GM19351 (cell line): ENCODE measurements around the gene POMP.
A peak's percentile ranks its signal among the peaks of the same experiment; 100 is the strongest.

ENCODE experiments used
- ATAC-seq: cut with Tn5 transposase; IDR thresholded peaks from one replicate; pipeline ENCODE4 v1.9.1; 2021; ENCODE audit warnings: mild to moderate bottlenecking, moderate library complexity; ENCODE audit not compliant: unreplicated experiment

The POMP gene, protein sequence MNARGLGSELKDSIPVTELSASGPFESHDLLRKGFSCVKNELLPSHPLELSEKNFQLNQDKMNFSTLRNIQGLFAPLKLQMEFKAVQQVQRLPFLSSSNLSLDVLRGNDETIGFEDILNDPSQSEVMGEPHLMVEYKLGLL

GRCh38 chr13:28658796-28659620 lies at the start of gene POMP:
Gene POMP, plus strand, starts transcription at chr13:28659130. Its CDS starts 55 bp downstream, at chr13:28659185.
- ATAC-seq: peak; percentile 88

GRCh38 chr13:28609381-28609780 lies 49.5 kb upstream of the POMP start:
- ATAC-seq: no peak

DNA sequence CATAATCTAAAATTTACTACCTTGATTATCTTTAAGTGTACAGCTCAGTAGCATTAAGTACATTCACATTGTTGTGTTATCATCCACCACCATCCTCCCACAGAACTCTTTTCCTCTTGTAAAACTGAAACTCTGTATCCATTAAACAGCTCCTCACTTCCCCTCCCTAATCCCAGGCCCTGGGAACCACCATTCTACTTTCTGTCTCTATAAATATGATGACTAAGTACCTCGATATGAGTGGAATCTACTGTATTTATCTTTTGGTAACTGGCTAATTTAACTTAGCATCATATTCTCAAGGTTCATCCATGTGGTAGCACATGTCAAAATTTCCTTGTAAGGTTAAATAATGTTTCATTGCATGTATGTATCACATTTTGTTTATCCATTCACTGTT lies 49.0 kb upstream of the POMP start:
- ATAC-seq: no peak

- ATAC-seq: no peak
Observed at GRCh38 chr13:28610996-28611395, 47.9 kb upstream of the POMP start.

DNA sequence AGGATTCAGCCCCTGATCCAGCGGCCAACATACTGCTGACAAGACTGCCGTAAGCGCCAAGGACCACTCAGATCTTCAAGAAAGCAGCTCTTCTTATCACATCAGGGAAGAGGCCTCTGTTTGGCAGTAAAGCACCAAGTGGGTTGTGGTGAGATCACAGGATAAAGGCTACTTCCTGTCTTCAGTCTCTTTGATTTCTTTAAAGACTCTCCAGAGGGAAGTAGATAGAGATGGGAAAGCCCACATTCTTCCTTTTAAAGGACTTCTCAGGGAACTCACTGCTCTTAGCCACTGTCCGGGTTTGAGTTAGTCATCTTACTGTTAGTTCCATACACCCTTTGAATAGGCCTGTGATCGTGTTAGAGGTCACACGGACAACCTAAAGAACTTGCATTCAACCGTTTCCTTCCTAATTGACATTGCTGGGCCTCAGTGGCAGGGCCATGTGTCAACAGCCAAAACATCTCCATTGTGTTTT lies 47.2 kb upstream of the POMP start:
- no peak for ATAC-seq

- no peak for ATAC-seq
Observed at GRCh38 chr13:28613562-28613961, 45.4 kb upstream of the POMP start.

DNA sequence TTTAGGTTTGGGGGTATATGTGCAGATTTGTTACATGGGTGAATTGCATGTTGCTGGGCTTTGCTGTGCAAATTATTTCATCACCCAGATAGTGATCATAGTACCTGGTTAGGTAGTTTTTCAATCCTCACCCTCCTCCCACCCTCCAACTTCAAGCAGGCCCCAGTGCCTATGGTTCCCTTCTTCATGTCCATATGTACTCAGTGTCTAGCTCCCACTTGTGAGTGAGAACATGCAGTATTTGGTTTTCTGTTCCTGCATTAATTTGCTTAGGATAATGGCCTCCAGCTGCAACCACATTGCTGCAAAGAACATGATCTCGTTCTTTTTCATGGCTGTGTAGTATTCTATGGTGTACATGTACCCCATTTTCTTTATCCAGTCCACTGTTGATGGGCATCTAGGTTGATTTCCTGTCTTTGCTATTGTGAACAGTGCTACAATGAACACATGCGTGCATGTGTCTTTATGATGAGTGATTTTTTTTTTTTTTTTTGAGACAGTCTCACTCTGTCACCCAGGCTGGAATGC lies 42.9 kb upstream of the POMP start:
- ATAC-seq: no peak

DNA sequence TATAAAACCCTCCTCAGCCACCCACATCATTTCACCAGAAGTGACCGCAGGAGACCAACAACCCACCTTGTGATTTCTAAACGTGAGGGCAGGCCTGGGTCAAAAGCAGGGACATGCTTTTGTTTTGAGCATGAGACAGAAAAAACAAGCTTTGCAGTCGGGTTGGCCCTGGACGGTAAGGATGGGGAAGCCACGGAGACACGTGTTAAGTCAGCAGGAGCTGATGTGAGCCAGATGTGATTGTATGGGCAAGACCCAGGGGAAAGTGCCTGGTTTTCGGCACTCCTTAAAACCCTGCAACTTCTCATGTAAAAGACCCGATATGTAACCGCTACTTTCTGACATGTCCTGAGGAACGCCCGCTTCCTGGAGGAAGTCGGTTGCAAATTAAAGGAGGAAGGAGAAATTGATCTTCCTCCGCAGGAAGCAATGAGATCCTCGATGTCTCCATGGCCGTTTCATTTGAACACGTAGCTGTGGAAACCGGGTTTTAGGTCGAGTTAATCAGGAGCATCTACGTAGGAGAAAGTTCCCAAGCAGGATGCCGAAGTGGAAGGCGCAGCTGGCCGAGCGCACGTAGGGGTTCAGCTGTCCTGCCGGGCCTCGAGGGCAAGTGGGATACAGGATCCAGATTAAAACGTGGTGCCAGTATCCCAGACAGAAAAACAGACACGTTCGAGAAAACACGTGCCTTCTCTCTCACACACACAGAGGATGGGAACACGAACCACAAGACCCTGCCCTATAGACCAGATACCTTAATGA lies 40.5 kb upstream of the POMP start:
- ATAC-seq: no peak

DNA sequence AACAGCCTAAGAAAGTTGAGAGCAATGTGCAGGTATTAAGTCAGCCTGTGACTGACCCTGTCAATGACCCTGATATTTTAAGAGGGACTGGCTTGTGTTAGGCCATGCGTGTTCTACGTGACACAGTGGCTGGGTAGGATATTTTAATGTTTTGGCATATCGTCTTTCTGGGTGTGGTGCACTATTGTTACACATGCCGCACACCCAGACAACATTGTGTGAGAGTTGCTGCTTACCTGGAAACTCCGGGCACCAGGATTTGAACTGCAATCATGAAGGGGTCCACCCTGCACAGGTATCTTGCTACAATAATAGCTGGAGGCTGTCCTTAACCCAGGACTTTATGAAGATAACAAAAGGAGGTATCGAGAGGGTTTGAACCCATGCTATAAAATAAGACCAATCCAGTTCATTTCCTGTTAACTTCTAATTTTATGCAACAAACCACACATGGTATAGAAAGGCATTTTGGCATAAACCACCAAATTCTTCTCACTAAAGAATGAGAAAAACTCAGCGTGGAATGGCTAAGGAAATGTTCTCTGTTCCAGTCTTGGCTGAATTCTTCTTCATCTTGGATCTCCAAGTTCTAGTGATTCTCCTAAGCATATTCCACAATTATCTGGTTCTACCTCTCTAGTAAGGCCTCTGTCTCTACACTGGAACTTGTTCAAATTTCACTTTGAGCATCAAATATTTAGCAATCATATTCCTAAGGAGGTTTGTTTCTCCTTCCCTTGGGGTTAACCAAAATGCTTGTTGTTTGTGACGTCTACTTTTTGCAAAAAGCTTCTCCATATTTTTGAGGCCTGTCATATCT lies 38.7 kb upstream of the POMP start:
- ATAC-seq: no peak

- no peak for ATAC-seq
Observed at GRCh38 chr13:28621449-28621848, 37.5 kb upstream of the POMP start.

- no peak for ATAC-seq
Observed at GRCh38 chr13:28622286-28622685, 36.6 kb upstream of the POMP start.

- ATAC-seq: no peak
Observed at GRCh38 chr13:28623782-28624706, 34.9 kb upstream of the POMP start.

DNA sequence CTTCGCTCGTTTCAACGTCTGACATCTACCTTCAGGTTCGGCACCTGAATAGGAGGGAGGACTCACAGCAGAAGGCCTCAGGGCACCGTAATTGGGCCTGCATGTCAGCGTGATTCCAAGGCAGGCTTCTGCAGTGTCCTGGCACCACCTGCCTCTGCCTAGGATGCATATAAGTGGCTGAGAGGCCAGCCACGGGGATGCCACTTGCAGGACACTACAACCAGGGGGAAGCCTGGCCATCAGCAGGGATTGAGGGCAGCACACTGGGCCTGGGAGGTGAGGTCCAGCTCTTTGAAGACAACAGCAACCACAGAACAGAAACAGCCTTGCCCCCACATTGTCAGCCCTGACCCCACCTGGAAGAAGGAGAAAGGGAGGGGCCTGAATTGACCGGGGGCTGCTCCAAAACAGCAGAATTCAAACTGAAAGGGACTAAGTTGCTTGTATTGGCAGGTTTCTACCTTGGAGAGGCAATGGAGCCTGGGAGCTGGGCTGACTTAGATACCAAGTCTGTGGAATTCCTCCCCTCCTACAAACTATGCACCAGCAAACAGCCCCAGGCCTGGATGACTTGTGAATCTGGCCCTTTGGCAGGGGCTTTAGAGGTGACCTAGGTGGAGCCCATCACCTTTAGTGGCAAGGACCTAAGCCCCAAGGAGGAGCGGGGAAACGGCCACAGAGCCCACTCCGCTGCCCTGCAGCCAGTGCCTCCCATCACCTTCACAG lies 34.1 kb upstream of the POMP start:
- no peak for ATAC-seq

DNA sequence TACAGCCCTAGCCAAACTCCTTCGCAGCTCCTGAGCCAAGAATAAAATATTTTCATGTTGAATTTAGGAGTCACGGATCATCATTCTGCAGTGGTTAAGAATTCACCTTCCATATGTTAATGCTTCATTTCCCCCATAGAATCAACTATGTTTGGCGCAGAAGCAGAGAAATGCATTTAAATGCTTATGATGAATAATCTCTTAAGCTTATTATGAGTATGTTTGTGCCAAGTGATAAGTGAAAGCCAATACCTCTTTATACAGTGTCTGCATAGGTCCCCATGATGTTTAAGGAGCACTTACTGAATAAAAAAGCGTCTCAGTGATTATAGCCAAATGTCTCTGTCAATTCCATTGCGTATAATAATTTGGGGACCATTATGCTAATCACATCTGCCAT lies 32.7 kb upstream of the POMP start:
- no peak for ATAC-seq

DNA sequence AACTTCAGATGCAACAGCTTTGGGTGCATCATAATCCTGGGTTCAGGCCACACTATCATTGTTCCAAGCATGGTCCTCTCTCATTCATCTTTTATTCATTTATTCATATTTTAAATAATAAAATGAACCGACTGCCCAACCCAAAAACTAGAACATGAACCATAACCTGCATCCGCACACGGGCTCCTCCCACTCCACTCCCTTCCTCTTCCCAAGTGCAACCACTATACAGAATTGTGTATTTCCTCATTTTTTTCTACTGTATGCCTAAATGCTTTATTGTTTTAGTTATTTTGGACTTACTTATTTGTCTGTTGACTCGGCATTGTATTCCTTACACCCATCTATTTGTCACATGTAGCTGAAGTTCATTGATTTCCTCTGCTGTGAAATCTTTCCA lies 30.7 kb upstream of the POMP start:
- ATAC-seq: no peak

DNA sequence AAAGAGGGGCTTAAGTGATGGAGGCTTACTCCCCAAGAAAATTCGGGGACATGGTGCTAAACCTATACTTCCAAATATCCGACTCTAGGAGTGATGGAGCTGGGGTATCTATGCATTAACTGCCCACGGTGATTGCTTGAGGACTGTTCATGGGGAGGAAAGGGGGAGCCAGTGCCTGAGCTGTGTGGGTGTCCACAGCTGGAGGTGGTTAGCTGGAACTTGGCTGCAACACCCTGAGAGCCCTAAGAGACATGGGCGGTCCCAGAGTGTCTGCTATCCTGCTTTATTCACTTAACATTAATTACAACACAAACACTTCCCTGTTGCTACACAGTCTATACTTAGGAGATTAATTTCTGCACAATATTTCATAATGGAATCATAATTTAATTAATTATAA lies 28.1 kb upstream of the POMP start:
- no peak for ATAC-seq

DNA sequence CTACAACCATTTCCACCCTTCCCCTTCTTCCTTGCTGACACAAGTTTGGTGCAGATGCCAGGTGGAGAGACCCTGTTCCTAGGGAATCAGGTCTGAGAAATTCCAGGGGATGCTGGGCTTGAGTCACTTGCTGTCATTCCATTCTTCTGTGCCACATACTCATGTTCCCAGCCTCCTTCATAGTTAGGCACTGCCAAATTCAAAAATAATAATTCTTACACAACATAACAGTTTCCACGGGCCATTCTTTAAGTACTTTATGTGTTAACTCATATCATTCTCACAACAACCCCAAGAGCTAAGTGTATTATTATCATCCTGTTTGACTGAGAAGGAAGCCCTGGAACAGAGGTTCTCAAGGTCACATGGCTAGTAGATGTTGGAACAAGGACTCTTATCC lies 27.1 kb upstream of the POMP start:
- ATAC-seq: no peak

DNA sequence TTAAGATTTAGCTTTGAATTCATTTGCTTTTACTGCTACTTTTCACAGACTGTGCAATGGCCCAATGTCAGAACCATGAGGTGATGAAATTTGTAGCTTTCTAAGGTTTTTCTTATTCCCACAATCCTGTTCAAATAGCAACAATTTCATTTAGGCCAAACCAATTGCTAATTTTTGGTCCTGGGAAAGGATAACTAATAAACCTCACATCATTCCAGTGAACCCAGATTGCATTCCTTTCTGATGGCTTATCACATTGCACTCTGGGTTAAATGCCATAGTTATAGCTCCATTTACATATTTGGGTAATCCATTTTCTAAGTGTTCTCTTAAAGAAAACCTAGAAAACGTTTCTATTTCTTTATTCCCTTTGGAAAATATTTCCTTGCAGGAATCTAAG lies 22.9 kb upstream of the POMP start:
- ATAC-seq: no peak
